ENCODE measurements around the gene BAAT. TPM values are rescaled to one million over a fixed set of nuclear protein-coding genes. Genes with fewer than 3 reads are reported as not detected.

BAAT gene
- total RNA-seq, 4 donors from 2014 or later: not detected

DNA sequence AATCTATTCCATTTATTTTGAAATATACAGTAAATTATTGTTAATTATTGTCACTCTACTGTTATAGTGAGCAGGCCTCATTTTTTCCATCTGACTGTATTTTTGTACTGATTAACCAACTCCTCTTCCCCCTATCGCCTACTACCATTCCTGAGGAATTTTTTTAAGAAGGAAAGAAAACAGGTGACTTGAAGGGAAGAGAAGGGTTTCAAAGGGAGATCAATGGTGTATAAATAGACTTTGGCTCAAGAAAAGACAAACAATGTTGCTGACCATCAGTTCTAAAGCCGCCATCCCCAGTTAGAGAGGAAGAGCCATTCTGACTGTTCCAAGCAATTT, 69.7 kb downstream of the BAAT start:
- Histone ChIP-seq H3K27ac (no peak overlapping the region), H3K4me1 (no peaks in the 10 kb centered on the region), H3K36me3 (no peaks in the 10 kb centered on the region), H3K27me3 (no peaks in the 10 kb centered on the region), H3K9me3 (no peaks in the 10 kb centered on the region), H3K4me3 (replicated peaks in 1 of 3) (no peak overlapping the region)
- TF ChIP-seq, protein P1, sequence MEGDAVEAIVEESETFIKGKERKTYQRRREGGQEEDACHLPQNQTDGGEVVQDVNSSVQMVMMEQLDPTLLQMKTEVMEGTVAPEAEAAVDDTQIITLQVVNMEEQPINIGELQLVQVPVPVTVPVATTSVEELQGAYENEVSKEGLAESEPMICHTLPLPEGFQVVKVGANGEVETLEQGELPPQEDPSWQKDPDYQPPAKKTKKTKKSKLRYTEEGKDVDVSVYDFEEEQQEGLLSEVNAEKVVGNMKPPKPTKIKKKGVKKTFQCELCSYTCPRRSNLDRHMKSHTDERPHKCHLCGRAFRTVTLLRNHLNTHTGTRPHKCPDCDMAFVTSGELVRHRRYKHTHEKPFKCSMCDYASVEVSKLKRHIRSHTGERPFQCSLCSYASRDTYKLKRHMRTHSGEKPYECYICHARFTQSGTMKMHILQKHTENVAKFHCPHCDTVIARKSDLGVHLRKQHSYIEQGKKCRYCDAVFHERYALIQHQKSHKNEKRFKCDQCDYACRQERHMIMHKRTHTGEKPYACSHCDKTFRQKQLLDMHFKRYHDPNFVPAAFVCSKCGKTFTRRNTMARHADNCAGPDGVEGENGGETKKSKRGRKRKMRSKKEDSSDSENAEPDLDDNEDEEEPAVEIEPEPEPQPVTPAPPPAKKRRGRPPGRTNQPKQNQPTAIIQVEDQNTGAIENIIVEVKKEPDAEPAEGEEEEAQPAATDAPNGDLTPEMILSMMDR (IDR thresholded peaks at IDR 0.05): no peak
- no peak for TF ChIP-seq POLR2A (IDR thresholded peaks at IDR 0.05)
- intact Hi-C loops (cut with DNase I): no loop called here
- DNase-seq: no peak
- 61 to 69% methylated on average over 2 of the region's 2 CpGs for WGBS, 2 donors

DNA sequence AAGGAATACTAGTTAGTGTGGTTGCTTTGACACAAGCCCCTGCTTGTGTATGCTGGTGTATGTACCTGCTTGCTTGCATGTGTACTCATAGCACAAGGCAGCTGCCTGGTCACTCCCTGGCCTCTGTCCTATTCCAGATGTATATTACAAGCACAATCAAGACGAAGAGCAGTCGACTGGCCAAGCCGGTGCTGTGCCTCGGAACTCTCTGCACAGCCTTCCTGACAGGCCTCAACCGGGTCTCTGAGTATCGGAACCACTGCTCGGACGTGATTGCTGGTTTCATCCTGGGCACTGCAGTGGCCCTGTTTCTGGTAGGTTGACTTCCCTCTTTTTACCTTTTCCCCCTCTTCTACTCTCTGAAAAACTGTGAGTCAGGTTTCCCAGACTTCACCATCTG, 72.1 kb downstream of the BAAT start:
- TF ChIP-seq, protein P1 (IDR thresholded peaks at IDR 0.05): no peak
- no peak for TF ChIP-seq POLR2A (IDR thresholded peaks at IDR 0.05)
- Histone ChIP-seq H3K27me3 (no peaks in the 10 kb centered on the region), H3K4me1 (no peaks in the 10 kb centered on the region), H3K9me3 (no peaks in the 10 kb centered on the region), H3K36me3 (no peaks in the 10 kb centered on the region), H3K4me3 (replicated peaks in 1 of 3) (no peak overlapping the region), H3K27ac (no peak overlapping the region)
- intact Hi-C loops (cut with DNase I): loop anchor here (5.0 kb wide), 1 partner anchor 600 kb away; no protein-coding TSS in a partner anchor
- DNase-seq: no peak
- 90 to 95% methylated on average over 8 of the region's 8 CpGs for WGBS, 2 donors

DNA sequence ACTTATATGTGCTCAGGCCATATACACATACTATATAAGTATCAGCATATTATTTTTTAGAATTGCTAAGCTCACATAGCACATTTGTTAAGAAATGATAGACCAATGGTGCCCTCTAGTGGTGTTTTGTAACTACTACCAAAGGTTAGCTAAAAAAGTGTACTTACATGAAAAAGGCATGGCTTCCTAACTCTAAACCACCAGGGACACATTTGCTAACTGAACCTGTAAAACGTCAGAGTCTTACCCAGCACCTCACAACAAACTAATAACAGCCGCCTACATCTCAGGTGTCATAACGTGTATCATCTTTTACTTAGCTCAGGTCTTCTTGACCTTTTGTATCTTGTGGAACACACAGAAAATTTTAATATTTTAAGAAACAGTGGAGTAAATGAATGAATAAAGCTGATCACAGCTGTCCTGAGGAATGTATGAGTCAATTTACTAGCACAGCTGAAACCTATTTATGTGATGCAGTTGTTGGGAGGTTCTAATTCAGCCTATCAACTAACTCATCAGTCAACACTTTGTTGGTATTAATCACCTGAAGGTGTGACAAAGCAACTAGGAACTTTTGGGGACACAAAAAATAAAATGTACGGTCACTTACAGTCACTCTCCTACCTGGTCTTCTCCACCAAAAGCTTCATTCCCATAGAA, 72.9 kb downstream of the BAAT start:
- intact Hi-C loops (cut with DNase I): loop anchor here (5.0 kb wide), 1 partner anchor 600 kb away; no protein-coding TSS in a partner anchor
- 23 to 27% methylated on average over 4 of the region's 4 CpGs for WGBS, 2 donors
- Histone ChIP-seq H3K9me3 (no peaks in the 10 kb centered on the region), H3K27me3 (no peaks in the 10 kb centered on the region), H3K4me3 (replicated peaks in 1 of 3) (no peak overlapping the region), H3K36me3 (no peaks in the 10 kb centered on the region), H3K4me1 (no peaks in the 10 kb centered on the region), H3K27ac (no peak overlapping the region)
- no peak for DNase-seq
- no peak for TF ChIP-seq POLR2A (IDR thresholded peaks at IDR 0.05)
- TF ChIP-seq, protein P1 (IDR thresholded peaks at IDR 0.05): peak in 5 of 6 experiments; percentile 61 to 73 (median 67)

DNA sequence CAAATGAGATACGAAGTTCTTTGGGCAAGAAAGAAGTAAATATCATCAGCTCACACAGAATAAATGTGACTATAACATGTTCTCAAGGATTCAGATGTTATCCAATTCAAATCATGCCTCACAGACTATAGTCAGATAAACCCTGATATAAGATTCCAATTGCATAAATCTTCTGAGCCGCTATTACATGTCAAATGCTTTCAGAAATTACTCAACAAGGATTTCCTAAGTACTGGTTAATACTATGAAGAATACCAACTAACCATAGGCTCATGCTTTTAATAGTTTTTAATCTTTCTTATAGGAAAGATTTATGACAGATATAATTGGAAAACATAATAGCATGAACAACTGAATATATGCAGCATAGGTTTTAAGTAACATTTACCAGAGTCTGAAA, 73.6 kb downstream of the BAAT start:
- Histone ChIP-seq H3K27me3 (no peaks in the 10 kb centered on the region), H3K9me3 (no peaks in the 10 kb centered on the region), H3K36me3 (no peaks in the 10 kb centered on the region), H3K4me1 (no peaks in the 10 kb centered on the region), H3K27ac (no peak overlapping the region), H3K4me3 (replicated peaks in 1 of 3) (no peak overlapping the region)
- 41 to 42% methylated on average over 2 of the region's 2 CpGs for WGBS, 2 donors
- TF ChIP-seq, protein P1 (IDR thresholded peaks at IDR 0.05): no peak
- no peak for TF ChIP-seq POLR2A (IDR thresholded peaks at IDR 0.05)
- intact Hi-C loops (cut with DNase I): loop anchor here (5.0 kb wide), 1 partner anchor 599 kb away; no protein-coding TSS in a partner anchor
- no peak for DNase-seq

Small RNAs within 50 kb of the gene (small RNA-seq; reads per million reads assigned to genes)
- gene RF00322: not detected

Other genes starting within 250 kb of the BAAT start
- 10 to 100 TPM; 12.5 to 17.4 (median 13.7) TPM for gene MRPL50, start 13.6 kb upstream of the BAAT start, total RNA-seq
- gene ZNF189, start 13.8 kb upstream of the BAAT start, total RNA-seq: 10 to 100 TPM; 21.6 to 34.1 (median 24.5) TPM
- not detected for gene ALDOB, start 50.8 kb upstream of the BAAT start, total RNA-seq
- gene RNF20, start 148.8 kb upstream of the BAAT start, total RNA-seq: 10 to 100 TPM; 26.1 to 31.5 (median 26.7) TPM
- gene PPP3R2, start 210.0 kb upstream of the BAAT start, total RNA-seq: under 1 TPM in 1 of 4 donors, not detected in 3; 0.27 TPM

Data from thyroid gland (tissue), 4 donors.